Neural crest cell (in vitro differentiated cells): Measurements from ENCODE around the gene PDGFD. TPM values are rescaled to one million over a fixed set of nuclear protein-coding genes. Genes with fewer than 3 reads are reported as not detected.

Experiments
- DNase-seq: peaks from one replicate; pipeline ENCODE4 v3.0.0; 2021; ENCODE audit warnings: low read depth, mixed read lengths, low spot score
- H3K27ac Mint-ChIP-seq: one replicate; pipeline ENCODE4 v1.8.0; 2021; ENCODE audit warnings: mild to moderate bottlenecking, mixed read lengths; ENCODE audit not compliant: unreplicated experiment
- H3K27me3 Mint-ChIP-seq: 2 replicates; pipeline ENCODE4 v1.8.0; 2021; ENCODE audit warnings: low read depth, mild to moderate bottlenecking, mixed read lengths
- H3K36me3 Mint-ChIP-seq: 2 replicates; pipeline ENCODE4 v1.8.0; 2021; ENCODE audit warnings: low read depth, mild to moderate bottlenecking, mixed read lengths
- H3K4me1 Mint-ChIP-seq: 2 replicates; pipeline ENCODE4 v1.8.0; 2021; ENCODE audit warnings: mixed read lengths
- H3K4me3 Mint-ChIP-seq: one replicate; pipeline ENCODE4 v1.8.0; 2021; ENCODE audit warnings: mild to moderate bottlenecking, mixed read lengths
- H3K9me3 Mint-ChIP-seq: 2 replicates; pipeline ENCODE4 v1.8.0; 2021; ENCODE audit warnings: mixed read lengths
- CTCF ChIP-seq: fragments of 200-600 bp; sonication (generic); conservative IDR thresholded peaks from 2 replicates; pipeline ENCODE4 v1.5.0; 2021; ENCODE audit warnings: antibody characterized with exemption, mild to moderate bottlenecking
- total RNA-seq: library from RNA; stranded (reverse); gene quantifications from 2 replicates; pipeline ENCODE4 v1.2.1, GENCODE V29; 2021

PDGFD gene
- total RNA-seq, 1 donor from 2014 or later: 3.4 TPM

DNA sequence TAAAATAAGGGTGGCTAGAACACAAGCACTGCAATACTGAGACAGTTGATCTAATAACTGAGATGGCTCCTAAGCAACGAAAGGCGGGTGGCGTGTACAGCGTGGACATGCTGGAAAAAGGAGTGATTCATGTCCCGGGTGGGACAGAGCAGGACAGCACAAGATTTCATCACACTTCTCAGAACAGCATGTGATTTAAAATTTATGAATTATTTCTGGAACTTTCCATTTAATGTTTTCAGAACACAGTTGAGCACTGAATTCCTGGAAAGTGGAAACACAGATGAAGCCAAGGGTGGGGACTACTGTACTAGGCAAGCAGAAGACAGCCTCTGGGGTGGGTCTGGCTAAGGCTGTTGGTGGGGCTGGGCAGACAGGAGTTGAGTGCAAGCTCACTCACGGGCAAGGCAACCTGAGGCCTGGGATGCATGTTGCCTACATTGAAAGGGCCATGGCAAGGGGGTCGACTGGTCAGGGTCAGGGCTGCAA lies 293.1 kb downstream of the PDGFD start:
- no peak for DNase-seq
- H3K36me3 Mint-ChIP-seq: no peaks in the 10 kb centered on the region
- H3K27ac Mint-ChIP-seq: no peak overlapping the region
- H3K27me3 Mint-ChIP-seq: no peaks in the 10 kb centered on the region
- H3K4me1 Mint-ChIP-seq: no peaks in the 10 kb centered on the region
- H3K4me3 Mint-ChIP-seq: no peak overlapping the region
- no peaks in the 10 kb centered on the region for H3K9me3 Mint-ChIP-seq
- TF ChIP-seq CTCF: no peak

DNA sequence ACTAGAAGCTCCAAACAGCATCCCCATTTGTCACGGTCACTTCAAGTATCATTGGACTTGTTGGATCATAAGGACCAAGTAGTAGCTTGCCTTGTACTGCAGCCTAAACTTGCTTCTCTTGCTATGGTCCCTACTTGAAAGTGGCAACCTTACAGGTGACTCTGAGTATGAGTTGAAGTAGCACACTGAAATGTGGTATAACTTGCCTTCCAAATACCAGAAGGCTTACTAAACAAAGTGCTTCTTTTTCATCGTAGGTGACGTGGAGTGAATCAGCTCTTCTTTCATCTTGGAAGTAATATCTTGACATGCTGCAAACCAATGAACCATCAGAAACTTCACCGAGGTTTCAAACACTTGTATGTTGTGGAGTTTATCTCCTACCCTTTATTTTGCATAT lies 296.5 kb downstream of the PDGFD start:
- no peak overlapping the region for H3K4me3 Mint-ChIP-seq
- no peak for DNase-seq
- peaks cover 11% of the 10 kb centered on the region for H3K4me1 Mint-ChIP-seq
- H3K27ac Mint-ChIP-seq: no peak overlapping the region
- no peaks in the 10 kb centered on the region for H3K27me3 Mint-ChIP-seq
- no peak for TF ChIP-seq CTCF
- no peaks in the 10 kb centered on the region for H3K36me3 Mint-ChIP-seq
- H3K9me3 Mint-ChIP-seq: no peaks in the 10 kb centered on the region

DNA sequence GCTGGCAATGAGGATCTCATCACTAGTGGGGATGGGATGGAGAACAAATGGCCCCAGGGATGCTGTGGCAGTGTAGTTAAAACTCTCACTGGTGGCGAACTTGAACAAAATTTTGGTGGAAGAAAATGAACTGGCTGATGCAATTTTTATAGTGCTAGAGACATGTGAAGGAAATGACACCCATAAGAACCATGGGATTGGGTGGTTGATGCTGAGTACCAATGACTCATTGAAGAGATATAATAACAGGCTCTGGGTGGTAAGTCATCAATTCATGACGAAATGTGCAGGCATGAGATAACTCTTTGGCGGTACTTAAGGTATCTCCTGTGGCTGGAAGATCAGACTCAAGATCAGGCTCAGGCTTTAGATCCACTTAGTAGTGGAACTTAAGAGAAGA lies 300.4 kb downstream of the PDGFD start:
- Mint-ChIP-seq H3K9me3 (no peaks in the 10 kb centered on the region), H3K27me3 (no peaks in the 10 kb centered on the region), H3K4me3 (no peak overlapping the region), H3K27ac (no peak overlapping the region), H3K36me3 (no peaks in the 10 kb centered on the region), H3K4me1 (peaks cover 18% of the 10 kb centered on the region)
- DNase-seq: no peak
- no peak for TF ChIP-seq CTCF

- H3K27me3 Mint-ChIP-seq: no peaks in the 10 kb centered on the region
- no peak overlapping the region for H3K4me3 Mint-ChIP-seq
Observed at GRCh38 chr11:103862802-103863174, 301.2 kb downstream of the PDGFD start.

DNA sequence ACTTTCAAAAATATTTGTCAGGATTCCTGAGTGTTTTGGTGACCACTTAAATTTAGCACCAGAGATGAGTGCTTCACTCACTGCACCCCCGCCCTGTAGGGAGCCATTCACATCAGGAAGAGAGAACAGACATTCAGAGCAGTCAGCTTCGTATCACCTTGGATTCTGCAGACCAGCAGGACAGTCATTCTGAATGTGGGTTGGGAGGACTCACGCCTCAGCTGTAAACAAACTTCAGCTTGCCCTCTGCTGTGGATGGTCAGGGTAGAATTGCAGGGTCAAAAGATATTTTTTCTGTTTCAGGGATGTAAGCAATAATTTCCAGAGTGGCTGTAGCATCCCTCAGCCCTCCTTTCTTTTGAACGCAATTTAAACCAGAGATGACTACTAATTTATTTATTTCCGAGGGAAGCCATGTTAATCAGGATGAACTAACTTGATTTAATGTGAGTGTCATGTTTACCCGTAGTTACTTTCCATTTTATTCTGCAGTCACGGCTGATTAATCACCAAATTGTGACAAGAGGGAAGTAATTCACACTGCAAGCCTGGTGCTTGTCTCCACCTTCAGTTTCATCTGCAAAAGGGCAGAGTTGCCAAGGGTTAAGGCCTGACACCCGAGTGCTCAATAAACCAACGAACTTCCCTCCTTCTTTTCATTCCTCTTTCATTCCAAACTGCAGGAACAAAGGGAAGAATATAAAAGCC lies 301.7 kb downstream of the PDGFD start:
- no peaks in the 10 kb centered on the region for H3K36me3 Mint-ChIP-seq
- no peak for DNase-seq
- H3K9me3 Mint-ChIP-seq: no peaks in the 10 kb centered on the region
- H3K27ac Mint-ChIP-seq: no peak overlapping the region
- peaks cover 18% of the 10 kb centered on the region for H3K4me1 Mint-ChIP-seq
- H3K4me3 Mint-ChIP-seq: no peak overlapping the region
- TF ChIP-seq CTCF: no peak
- H3K27me3 Mint-ChIP-seq: no peaks in the 10 kb centered on the region

More at GRCh38 chr11:103862802-103863174, 301.2 kb downstream of the PDGFD start:
- H3K27ac Mint-ChIP-seq: no peak overlapping the region
- TF ChIP-seq CTCF: no peak
- H3K36me3 Mint-ChIP-seq: no peaks in the 10 kb centered on the region
- no peak for DNase-seq
- H3K4me1 Mint-ChIP-seq: peaks cover 18% of the 10 kb centered on the region
- no peaks in the 10 kb centered on the region for H3K9me3 Mint-ChIP-seq

Other genes with a start within 250 kb of the PDGFD start
- gene DDI1, start 127.5 kb downstream of the PDGFD start, total RNA-seq: not detected in 2 replicates